HG03066 (cell line): ENCODE results near the gene SIPA1.
A peak's percentile ranks its signal among the peaks of the same experiment; 100 is the strongest.

Source experiments
- ATAC-seq: cut with Tn5 transposase; IDR thresholded peaks from one replicate; pipeline ENCODE4 v1.9.1; 2021; ENCODE audit warnings: low read depth; ENCODE audit not compliant: unreplicated experiment

Gene SIPA1

GRCh38 chr11:65642014-65642671 is 4.2 kb downstream of the SIPA1 start:
- ATAC-seq: no peak

DNA sequence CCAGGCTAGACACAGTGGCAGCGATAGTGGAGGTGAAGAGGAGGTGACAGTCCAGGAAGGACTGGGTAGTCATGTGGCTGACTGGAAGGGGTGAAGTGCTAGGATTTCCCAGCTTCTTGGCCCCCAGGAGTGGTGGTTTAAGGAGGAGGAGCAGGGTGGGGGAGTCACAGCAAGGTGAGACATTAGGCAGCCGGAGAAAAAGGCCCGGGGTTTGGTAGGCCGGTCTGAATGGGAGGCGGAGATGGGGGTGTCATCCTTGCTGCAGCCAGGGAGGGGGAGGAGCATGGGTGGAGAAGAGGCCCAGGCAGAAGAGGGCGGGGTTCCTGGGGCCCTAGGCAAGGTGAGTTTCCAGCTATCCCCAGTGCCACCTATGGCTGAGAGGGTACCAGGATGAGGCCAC is 6.1 kb downstream of the SIPA1 start:
- ATAC-seq: no peak

GRCh38 chr11:65644837-65645236 is 6.9 kb downstream of the SIPA1 start:
- no peak for ATAC-seq

- no peak for ATAC-seq
These were observed 7.8 kb downstream of the SIPA1 start for GRCh38 chr11:65645710-65646109.

GRCh38 chr11:65646288-65646957 is 8.5 kb downstream of the SIPA1 start:
- no peak for ATAC-seq

DNA sequence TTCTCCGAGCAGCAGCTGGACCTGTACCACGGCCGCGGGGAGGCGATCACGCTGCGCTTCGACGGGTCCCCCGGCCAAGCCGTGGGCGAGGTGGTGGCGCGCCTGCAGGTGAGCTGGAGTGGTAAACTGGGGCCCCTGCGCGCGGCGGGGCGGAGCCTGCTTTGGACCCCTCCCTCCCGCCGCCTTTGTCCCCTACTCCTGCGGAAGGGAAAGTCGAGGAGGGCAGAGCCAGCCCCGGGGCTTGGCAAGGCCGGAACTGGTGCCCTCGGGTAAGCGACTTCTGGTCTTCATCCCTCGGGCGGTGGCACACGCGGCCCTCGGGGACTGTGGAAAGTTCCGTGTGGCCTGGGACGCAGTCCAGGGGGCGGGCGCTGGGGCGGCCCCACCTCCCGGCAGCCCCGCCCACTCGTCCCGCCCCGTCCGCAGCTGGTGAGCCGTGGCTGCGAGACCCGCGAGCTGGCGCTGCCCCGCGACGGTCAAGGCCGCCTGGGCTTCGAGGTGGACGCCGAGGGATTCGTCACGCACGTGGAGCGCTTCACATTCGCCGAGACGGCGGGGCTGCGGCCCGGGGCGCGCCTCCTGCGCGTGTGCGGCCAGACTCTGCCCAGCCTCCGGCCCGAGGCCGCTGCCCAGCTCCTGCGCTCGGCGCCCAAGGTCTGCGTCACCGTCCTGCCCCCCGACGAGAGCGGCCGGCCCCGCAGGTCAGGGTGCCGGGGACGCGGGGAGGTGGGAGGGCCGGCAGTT is 9.2 kb downstream of the SIPA1 start:
- no peak for ATAC-seq

- no peak for ATAC-seq
These were observed 11.1 kb downstream of the SIPA1 start for GRCh38 chr11:65648997-65649493.

DNA sequence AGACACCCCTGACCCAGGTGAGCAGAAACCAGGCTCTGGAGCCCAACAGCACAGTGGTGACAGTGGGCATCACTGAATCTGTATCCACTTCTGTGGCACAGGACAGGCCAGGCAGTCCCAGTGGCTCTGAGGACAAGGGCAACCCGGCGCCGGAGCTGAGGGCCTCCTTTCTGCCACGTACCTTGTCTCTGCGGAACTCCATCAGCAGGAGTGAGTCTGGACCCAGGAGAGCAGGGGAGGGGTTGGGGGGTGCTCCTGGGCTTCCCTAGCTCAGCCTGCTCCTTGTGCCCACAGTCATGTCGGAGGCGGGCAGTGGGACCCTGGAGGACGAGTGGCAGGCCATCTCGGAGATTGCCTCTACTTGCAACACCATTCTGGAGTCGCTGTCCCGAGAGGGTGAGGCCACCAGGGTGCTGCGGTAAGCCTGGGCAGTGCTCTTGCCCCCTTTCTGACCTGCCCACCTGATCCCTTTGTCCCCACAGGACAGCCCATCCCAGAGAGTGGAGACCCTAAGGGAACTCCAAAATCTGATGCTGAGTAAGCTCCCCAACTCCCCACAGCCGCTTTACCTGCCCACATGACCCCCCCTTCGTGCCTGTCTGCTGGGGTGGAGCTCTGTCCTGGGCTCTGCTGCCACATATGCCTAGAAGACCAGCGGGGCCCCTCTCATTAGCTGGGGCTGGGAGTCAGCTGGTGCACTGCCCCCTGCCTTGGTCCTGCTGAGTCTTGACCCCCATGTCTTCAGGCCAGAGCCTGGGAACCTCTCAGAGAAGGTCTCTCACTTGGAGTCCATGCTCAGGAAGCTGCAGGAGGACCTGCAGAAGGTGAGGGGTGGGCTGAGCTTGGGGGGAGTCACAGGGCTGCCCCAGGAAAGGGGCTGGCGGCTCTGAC is 12.0 kb downstream of the SIPA1 start:
- no peak for ATAC-seq

DNA sequence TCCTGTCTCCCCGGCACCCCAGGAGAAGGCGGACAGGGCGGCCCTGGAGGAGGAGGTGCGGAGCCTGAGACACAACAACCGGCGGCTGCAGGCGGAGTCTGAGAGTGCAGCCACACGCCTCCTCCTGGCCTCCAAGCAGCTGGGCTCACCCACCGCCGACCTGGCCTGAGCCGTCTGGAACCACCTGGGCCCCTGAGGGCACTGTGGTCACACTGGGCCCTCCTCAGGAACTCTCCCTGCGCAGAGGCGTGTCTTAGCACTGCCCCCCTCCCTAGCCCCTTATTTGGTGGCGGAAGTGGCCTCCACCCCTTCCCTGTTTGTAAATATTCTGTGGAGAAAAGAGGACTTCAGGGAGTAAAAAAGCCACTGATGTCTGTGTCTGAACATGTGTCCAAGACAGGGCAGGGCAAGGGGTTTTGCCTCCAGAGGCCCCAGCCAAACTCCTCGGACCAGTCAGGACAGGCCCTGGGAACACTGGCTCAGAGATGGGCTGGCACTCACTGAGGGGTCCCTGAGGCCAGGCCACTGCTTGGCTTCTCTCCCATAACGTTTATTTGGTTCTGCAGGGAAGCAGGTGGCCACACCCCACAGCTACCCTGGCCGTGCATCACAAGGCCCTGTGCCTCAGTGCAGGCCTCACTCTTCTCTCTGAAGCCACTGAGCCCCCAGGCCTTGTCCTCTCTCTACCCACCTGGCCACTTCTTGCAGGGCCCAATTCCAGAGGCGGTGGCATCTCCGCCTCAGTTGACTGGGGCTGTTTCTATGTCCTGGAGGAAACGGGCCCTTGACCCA is 12.8 kb downstream of the SIPA1 start:
- no peak for ATAC-seq

DNA sequence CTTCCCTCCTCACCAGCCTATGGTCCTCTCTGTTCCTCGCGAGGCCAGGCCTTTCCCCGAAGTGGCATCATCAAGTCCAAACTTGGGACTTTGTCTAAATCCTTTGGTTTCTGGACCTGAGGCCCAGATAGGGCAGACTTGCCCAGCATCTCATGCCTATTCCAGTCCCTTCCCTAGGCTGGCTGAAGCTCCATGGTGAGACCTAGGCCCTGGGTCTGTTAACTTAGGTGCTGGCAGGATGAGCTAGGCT is 13.4 kb downstream of the SIPA1 start:
- no peak for ATAC-seq

DNA sequence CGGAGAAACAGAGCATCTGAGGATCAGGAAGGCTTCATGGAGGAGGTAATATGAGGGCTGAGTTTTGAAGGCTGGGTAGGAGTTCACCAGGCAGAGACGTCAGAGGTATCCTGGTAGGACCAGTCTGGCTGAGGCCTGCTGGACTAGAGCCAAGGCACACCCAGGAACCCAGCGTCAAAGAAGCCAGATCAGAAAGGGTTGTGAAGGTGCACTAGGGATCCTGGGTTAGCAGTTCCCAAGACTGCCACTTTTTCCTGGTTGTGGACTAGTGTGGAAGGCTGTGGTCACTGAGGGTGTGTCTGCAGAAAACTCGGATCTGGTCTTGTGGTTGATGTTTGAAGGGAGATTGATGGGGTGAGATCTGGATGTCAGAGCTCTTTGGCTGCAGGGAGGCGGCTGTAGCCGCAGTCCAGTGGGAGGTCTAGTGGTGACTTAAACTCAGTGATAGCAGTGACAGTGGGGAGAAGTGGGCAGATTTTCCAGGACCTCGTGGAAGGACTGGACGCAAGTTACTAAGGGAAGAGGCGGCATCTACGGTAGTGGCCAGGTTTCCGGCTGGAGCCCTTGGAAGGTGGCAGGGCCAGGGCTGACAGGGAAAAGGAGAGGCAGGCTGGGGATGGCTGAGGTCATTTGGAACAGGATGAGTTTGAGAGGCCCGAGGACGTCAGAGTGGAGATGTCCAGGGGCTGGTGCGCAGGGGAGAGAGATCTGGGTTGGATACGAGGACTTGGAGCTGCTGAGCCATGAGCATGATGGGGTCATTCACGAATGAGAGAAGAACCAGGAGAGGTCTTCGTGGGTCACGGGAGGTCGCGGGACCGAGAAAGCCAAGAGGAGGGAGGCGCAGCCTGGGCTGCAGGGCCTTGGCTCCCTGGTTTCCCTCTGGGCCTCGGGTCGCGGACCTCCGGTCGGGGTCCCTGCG is 13.9 kb downstream of the SIPA1 start:
- peak; percentile 19 for ATAC-seq

DNA sequence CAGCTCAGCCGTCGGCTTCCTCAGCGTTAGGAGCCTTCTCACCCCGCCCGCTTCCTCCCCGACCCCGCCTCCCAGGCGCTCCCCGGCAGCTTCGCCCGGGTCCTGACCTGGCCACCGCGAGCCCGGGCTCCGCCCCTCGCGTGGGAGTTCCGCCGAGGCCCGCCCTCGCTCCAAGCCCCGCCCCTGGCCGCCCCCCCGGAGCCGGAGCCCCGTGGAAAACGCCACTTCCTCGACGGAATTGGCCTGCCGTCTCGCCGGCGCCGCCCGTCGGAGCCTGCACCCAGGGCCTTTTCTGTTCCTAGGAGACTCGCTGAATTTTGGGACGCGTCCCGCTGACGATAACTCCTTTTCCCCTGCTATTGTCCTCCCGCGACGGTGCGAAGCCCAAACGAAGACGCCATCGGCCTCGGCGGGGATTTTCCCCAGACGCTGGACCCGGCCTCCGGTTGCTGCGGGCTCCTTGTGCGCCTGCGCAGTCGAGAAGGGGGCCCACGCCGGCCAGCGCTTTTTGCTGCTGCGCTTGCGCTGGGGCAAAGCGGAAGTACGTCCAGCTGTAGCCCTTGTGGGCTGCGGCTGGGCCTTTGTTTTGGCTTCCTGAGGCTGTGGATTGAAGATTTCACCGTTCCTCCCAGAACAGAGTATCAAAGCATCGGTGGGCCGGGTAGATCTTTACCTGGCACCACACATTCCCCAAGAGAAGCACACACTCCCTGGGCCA is 14.8 kb downstream of the SIPA1 start:
- peak; percentile 74 for ATAC-seq

- no peak for ATAC-seq
These were observed 15.6 kb downstream of the SIPA1 start for GRCh38 chr11:65653229-65654225.

DNA sequence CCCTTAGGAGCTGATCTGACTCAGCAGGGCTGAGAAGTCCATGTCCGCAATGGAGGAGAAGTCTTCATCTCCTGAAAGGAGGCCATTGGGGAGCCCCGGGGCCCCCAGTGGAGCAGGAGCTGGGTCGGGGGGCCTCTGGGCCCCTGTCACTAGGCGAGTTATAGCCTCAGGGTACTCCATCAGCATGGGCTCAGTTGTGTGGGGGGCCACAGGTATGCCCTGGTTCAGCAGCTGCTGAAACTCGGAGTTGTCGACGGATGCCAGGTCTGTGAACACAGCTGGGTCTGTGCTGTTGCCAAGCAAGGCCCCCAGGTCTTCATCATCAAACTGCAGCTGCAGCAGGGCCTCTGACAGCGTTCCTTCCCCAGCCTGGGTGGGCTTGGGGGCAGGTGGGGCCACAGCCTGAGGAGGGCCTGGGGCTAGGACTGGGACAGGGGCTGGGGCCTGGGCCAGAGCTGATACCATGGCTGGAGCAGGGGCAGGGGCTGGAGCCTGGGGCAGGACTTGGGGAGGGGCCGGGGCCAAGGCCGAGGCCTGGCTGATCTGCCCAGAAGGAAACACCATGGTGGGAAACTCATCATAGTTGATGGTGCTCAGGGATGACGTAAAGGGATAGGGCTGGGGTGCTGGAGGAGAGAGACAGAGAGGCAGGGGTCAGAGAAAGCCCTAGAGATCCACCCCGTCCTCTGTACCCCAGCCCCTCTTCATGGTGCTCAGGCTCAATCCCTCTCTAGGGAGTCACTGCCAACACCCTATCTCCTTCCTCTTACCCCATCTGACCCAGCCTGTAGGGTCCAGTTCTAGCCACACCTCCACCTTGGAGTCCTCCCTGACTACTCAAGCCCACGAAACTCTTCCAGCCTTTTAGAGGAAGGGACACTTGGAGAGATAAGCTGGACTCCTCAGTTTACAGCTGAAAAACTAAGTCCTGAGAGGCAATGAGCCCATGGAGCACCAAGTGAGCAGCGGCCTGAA is 16.8 kb downstream of the SIPA1 start:
- no peak for ATAC-seq

- no peak for ATAC-seq
These were observed 17.9 kb downstream of the SIPA1 start for GRCh38 chr11:65655570-65656332.
